HepG2 (cell line): ENCODE measurements around the gene PGK1. TPM values are rescaled to one million over a fixed set of nuclear protein-coding genes. Genes with fewer than 3 reads are reported as not detected.
A peak's percentile ranks its signal among the peaks of the same experiment; 100 is the strongest.

Source experiments
- ATAD3A ChIP-seq: sonication (generic); formaldehyde crosslinking; IDR thresholded peaks from 2 replicates; pipeline ENCODE4 v1.4.0; 2020; ENCODE audit warnings: missing genetic modification reagents
- ATF2 ChIP-seq: sonication (generic); formaldehyde crosslinking; IDR thresholded peaks from 2 replicates; pipeline ENCODE4 v1.4.0; 2020; ENCODE audit warnings: missing genetic modification reagents
- ATF5 ChIP-seq: sonication (generic); formaldehyde crosslinking; IDR thresholded peaks from 2 replicates; pipeline ENCODE4 v1.4.0; 2020; ENCODE audit warnings: mild to moderate bottlenecking, low read depth, missing genetic modification reagents
- CCAR2 ChIP-seq: fragments of 200-400 bp; formaldehyde crosslinking; optimal IDR thresholded peaks from 2 replicates; pipeline ENCODE3; 2018; ENCODE audit warnings: low read depth, mild to moderate bottlenecking, low read length, moderate library complexity
- CENPX ChIP-seq: sonication (generic); formaldehyde crosslinking; IDR thresholded peaks from 2 replicates; pipeline ENCODE4 v1.9.0; 2021; ENCODE audit warnings: mild to moderate bottlenecking, missing genetic modification reagents, moderate library complexity
- DBP ChIP-seq: sonication (generic); formaldehyde crosslinking; IDR thresholded peaks from 2 replicates; pipeline ENCODE4 v1.4.0; 2020; ENCODE audit warnings: missing genetic modification reagents; ENCODE audit errors: not compliant biosample characterization
- GPBP1L1 ChIP-seq: sonication (generic); formaldehyde crosslinking; IDR thresholded peaks from 2 replicates; pipeline ENCODE4 v1.5.0; 2020; ENCODE audit warnings: mild to moderate bottlenecking, missing genetic modification reagents
- HMGXB4 ChIP-seq, 2 experiments: sonication (generic) in 1 of 2; formaldehyde crosslinking in 1 of 2; IDR thresholded peaks; 2 replicates each; pipeline versions ENCODE4 v1.4.0 to v1.6.1; 2018 to 2020; ENCODE audit warnings: missing genetic modification reagents in 2 of 2, borderline replicate concordance in 1 of 2, low read depth in 1 of 2, mild to moderate bottlenecking in 1 of 2, missing biosample characterization in 1 of 2
- JARID2 ChIP-seq: sonication (generic); formaldehyde crosslinking; IDR thresholded peaks from 2 replicates; pipeline ENCODE4 v1.8.1; 2023; ENCODE audit warnings: missing genetic modification reagents, inconsistent platforms; ENCODE audit not compliant: insufficient replicate concordance
- KAT7 ChIP-seq: IDR thresholded peaks from 2 replicates; pipeline ENCODE4 v1.6.1; 2018; ENCODE audit warnings: borderline replicate concordance, missing compliant biosample characterization
- MAX ChIP-seq: IDR thresholded peaks from 2 replicates; pipeline ENCODE4 v1.6.1; 2012; ENCODE audit warnings: inconsistent platforms
- MXD4 ChIP-seq: IDR thresholded peaks from 2 replicates; pipeline ENCODE4 v1.6.1; 2016; ENCODE audit warnings: mild to moderate bottlenecking, missing biosample characterization, missing genetic modification reagents
- SETDB1 ChIP-seq: sonication (generic); formaldehyde crosslinking; IDR thresholded peaks from 2 replicates; pipeline ENCODE4 v1.5.1; 2020; ENCODE audit warnings: missing genetic modification reagents, mild to moderate bottlenecking, borderline replicate concordance
- SRSF1 ChIP-seq: fragments of 200-400 bp; formaldehyde crosslinking; optimal IDR thresholded peaks from 2 replicates; pipeline ENCODE3; 2017; ENCODE audit warnings: mild to moderate bottlenecking, low read depth, low read length, moderate library complexity
- TP53 ChIP-seq: sonication (generic); formaldehyde crosslinking; conservative IDR thresholded peaks from 2 replicates; pipeline ENCODE4 v1.4.0; 2020; ENCODE audit warnings: missing genetic modification reagents
- ZNF3 ChIP-seq: IDR thresholded peaks from 2 replicates; pipeline ENCODE4 v1.7.0; 2017; ENCODE audit warnings: inconsistent platforms
- ZNF543 ChIP-seq: sonication (generic); formaldehyde crosslinking; IDR thresholded peaks from 2 replicates; pipeline ENCODE4 v1.4.0; 2020; ENCODE audit warnings: mild to moderate bottlenecking, missing genetic modification reagents
- ZNF740 ChIP-seq: sonication (generic); formaldehyde crosslinking; IDR thresholded peaks from 2 replicates; pipeline ENCODE4 v1.4.0; 2020; ENCODE audit warnings: missing genetic modification reagents
- ZNF879 ChIP-seq: sonication (generic); formaldehyde crosslinking; IDR thresholded peaks from 2 replicates; pipeline ENCODE4 v1.8.1; 2023; ENCODE audit warnings: missing genetic modification reagents
- ZSCAN12 ChIP-seq: sonication (generic); formaldehyde crosslinking; IDR thresholded peaks from 2 replicates; pipeline ENCODE4 v1.9.0; 2021; ENCODE audit warnings: mild to moderate bottlenecking, missing genetic modification reagents
- polyA plus RNA-seq, 8 experiments: library from polyadenylated mRNA; depleted of rRNA in 3 of 8; stranded (reverse) in 7 of 8; unstranded in 1 of 8; fragments of >200 nt; fragmentation: Illumina TruSeq in 4 of 8; extraction: Trizol in 4 of 8; gene quantifications; 2 replicates each; pipeline versions ENCODE4 v1.2.1 to v1.2.3, GENCODE V29; 2011 to 2016; ENCODE audit warnings: low read depth in 4 of 8, missing spikeins in 1 of 8, mixed read lengths in 1 of 8; ENCODE audit not compliant: insufficient read depth in 1 of 8
- total RNA-seq, 5 experiments: library from RNA; depleted of rRNA; stranded (reverse); fragments of >200 nt; fragmentation: Illumina TruSeq; extraction: Trizol; gene quantifications; 2 replicates each; pipeline ENCODE4 v1.2.3, GENCODE V29; 2016; ENCODE audit warnings: low read depth in 1 of 5

PGK1 gene
- total and polyA plus RNA-seq, 2 of the 13 experiments (the other 11 are each of a cell fraction or from before 2014, with no cell fraction given) = 325 to 1,274 TPM

GRCh38 chrX:78139160-78140123 is 35.4 kb downstream of the PGK1 start, which contains the start of gene TAF9B (continued):
- TF ChIP-seq MAX (no peak), ZNF879 (CRISPR knock-in tag) (no peak), JARID2 (CRISPR knock-in tag) (no peak), ZSCAN12 (CRISPR knock-in tag) (no peak; the same call in 1 of the 2 replicates), SETDB1 (CRISPR knock-in tag) (no peak), GPBP1L1 (CRISPR knock-in tag) (no peak), KAT7 (CRISPR knock-in tag) (no peak), MXD4 (no peak), ATF5 (CRISPR knock-in tag) (no peak), ATF2 (CRISPR knock-in tag) (no peak), DBP (CRISPR knock-in tag) (no peak), CENPX (no peak), ZNF740 (no peak), CCAR2 (no peak), TP53 (CRISPR knock-in tag) (no peak), ZNF3 (CRISPR knock-in tag) (no peak), SRSF1 (peak; percentile 40), ATAD3A (no peak), ZNF543 (CRISPR knock-in tag) (no peak), HMGXB4 (CRISPR knock-in tag; IDR thresholded peaks at IDR 0.05; ENCODE audit: borderline replicate concordance in 1 of 2, low read depth in 1 of 2) (no peak)
